GM21367 (cell line): ENCODE measurements around the gene VBP1.
"Not testable (repeated sequence)": the region's sequence is repeated elsewhere in the genome, so short reads cannot be mapped to it uniquely, and the experiment has no call there.

ENCODE experiments used
- ATAC-seq: cut with Tn5 transposase; IDR thresholded peaks from one replicate; pipeline ENCODE4 v1.9.1; 2021; ENCODE audit not compliant: unreplicated experiment

Gene VBP1

GRCh38 chrX:155263854-155264628, 47.8 kb downstream of the VBP1 start, which contains the start of gene RAB39B:
RAB39B (minus strand) TSS chrX:155264491; CDS start chrX:155264288, 203 bp downstream.
- peak; percentile 84 for ATAC-seq

GRCh38 chrX:155266439-155266838, 50.2 kb downstream of the VBP1 start:
- ATAC-seq: no peak

DNA sequence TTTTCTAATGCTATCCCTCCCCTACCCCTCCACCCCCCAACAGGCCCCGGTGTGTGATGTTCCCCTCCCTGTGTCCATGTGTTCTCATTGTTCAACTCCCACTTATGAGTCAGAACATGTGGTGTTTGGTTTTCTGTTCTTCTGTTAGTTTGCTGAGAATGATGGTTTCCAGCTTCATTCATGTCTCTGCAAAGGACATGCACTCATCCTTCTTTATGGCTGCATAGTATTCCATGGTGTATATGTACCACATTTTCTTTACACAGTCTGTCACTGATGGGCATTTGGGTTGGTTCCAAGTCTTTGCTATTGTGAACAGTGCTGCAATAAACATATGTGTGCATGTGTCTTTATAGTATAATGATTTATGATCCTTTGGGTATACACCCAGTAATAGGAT, 51.7 kb downstream of the VBP1 start:
- not testable (repeated sequence) for ATAC-seq

GRCh38 chrX:155270969-155271368, 54.7 kb downstream of the VBP1 start:
- no peak for ATAC-seq

DNA sequence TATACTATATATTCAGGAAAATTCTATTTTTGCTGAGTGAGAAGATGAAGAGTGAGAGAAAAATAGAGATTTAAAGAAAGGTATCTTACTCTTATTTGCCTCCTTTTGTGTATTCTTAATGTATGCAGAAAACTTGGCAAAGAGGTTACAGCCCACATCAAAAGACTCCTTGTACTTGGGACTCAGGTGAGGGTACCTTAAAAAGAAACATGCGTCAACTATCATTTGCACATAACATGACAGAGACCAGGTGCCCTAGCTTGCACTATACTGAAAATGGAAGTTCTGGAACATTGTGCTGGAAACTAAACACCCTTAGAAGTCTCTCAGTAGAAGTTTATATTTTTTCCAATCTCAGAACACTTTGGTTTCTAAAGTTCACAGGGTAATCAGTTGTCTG, 63.6 kb downstream of the VBP1 start:
- ATAC-seq: no peak
